Measurements from ENCODE around the gene BRD3. TPM values are rescaled to one million over a fixed set of nuclear protein-coding genes. Genes with fewer than 3 reads are reported as not detected.

Gene BRD3
- total and polyA plus RNA-seq, 11 donors = 10.3 to 37.3 (median 27.5) TPM

- DNase-seq (no peak), ATAC-seq (no peak)
- WGBS, 4 donors = 91 to 96% (median 94%) methylated on average over 14 of the region's 14 CpGs
- intact Hi-C loops (cut with DNase I) = no loop called here
- no peak for TF ChIP-seq CTCF (IDR thresholded peaks at IDR 0.05)
- TF ChIP-seq POLR2A (IDR thresholded peaks at IDR 0.05) = no peak
- H3K4me3 ChIP-seq = no peak overlapping the region
- no peak overlapping the region for H3K27ac ChIP-seq
- no peaks in the 10 kb centered on the region for H3K36me3 ChIP-seq
- H3K27me3 ChIP-seq = peaks cover 0 to 4% (median 0%) of the 10 kb centered on the region in 9 donors
- peaks cover 0 to 15% (median 8%) of the 10 kb centered on the region in 12 donors for H3K4me1 ChIP-seq
- H3K9me3 ChIP-seq = no peaks in the 10 kb centered on the region
These were observed 80.4 kb downstream of the BRD3 start for GRCh38 chr9:133987446-133987788.

GRCh38 chr9:133986774-133987445, 80.9 kb downstream of the BRD3 start:
- Histone ChIP-seq H3K27me3 (peaks cover 0 to 4% (median 0%) of the 10 kb centered on the region in 9 donors), H3K4me3 (no peak overlapping the region), H3K4me1 (peaks cover 0 to 14% (median 8%) of the 10 kb centered on the region in 12 donors), H3K36me3 (no peaks in the 10 kb centered on the region), H3K9me3 (no peaks in the 10 kb centered on the region), H3K27ac (no peak overlapping the region)
- 90 to 95% (median 93%) methylated on average over 13 of the region's 13 CpGs for WGBS, 4 donors
- DNase-seq = no peak
- ATAC-seq = no peak
- intact Hi-C loops (cut with DNase I) = no loop called here
- TF ChIP-seq POLR2A (IDR thresholded peaks at IDR 0.05) = no peak
- no peak for TF ChIP-seq CTCF (IDR thresholded peaks at IDR 0.05)

GRCh38 chr9:133986061-133986460, 81.8 kb downstream of the BRD3 start:
- no peaks in the 10 kb centered on the region for H3K36me3 ChIP-seq
- H3K4me1 ChIP-seq = peaks cover 0 to 12% (median 2%) of the 10 kb centered on the region in 12 donors
- H3K9me3 ChIP-seq = no peaks in the 10 kb centered on the region
- intact Hi-C loops (cut with DNase I) = no loop called here
- WGBS, 4 donors = 77 to 96% (median 86%) methylated on average over 6 of the region's 6 CpGs
- H3K27me3 ChIP-seq = peaks cover 0 to 3% (median 0%) of the 10 kb centered on the region in 9 donors
- TF ChIP-seq CTCF (IDR thresholded peaks at IDR 0.05) = no peak
- H3K4me3 ChIP-seq = no peak overlapping the region
- ATAC-seq = no peak
- no peak for DNase-seq
- no peak overlapping the region for H3K27ac ChIP-seq

- Histone ChIP-seq H3K9me3 (no peaks in the 10 kb centered on the region), H3K4me1 (peaks cover 5 to 22% (median 19%) of the 10 kb centered on the region in 12 donors), H3K27me3 (no peaks in the 10 kb centered on the region), H3K36me3 (no peaks in the 10 kb centered on the region), H3K4me3 (no peak overlapping the region), H3K27ac (no peak overlapping the region)
- ATAC-seq = no peak
- intact Hi-C loops (cut with DNase I) = no loop called here
- WGBS, 4 donors = 89 to 92% (median 91%) methylated on average over 21 to 25 of the region's 25 CpGs
- TF ChIP-seq POLR2A (IDR thresholded peaks at IDR 0.05) = no peak
- no peak for TF ChIP-seq CTCF (IDR thresholded peaks at IDR 0.05)
- DNase-seq = peak in 2 of 5 donors; percentile 7 to 45
These were observed 84.7 kb downstream of the BRD3 start for GRCh38 chr9:133982971-133983720.

All from heart left ventricle (tissue), 16 donors.